ENCODE data around the gene MSI2. TPM values are rescaled to one million over a fixed set of nuclear protein-coding genes. Genes with fewer than 3 reads are reported as not detected.

MSI2 gene
- total and polyA plus RNA-seq, 7 donors = 12.6 to 25.8 (median 21.3) TPM

- intact Hi-C loops (cut with DNase I) = no loop called here
- peaks cover 0 to 38% (median 34%) of the 10 kb centered on the region in 4 donors for H3K4me1 ChIP-seq
- no peak for TF ChIP-seq POLR2A (IDR thresholded peaks at IDR 0.05)
Measured at GRCh38 chr17:57290981-57291380, 34.7 kb downstream of the MSI2 start.

GRCh38 chr17:57292091-57292490, 35.8 kb downstream of the MSI2 start:
- no peak for DNase-seq

More at GRCh38 chr17:57290981-57291380, 34.7 kb downstream of the MSI2 start:
- Histone ChIP-seq H3K27me3 (no peaks in the 10 kb centered on the region), H3K9me3 (no peaks in the 10 kb centered on the region), H3K4me3 (no peak overlapping the region), H3K27ac (no peak overlapping the region), H3K36me3 (no peaks in the 10 kb centered on the region)
- no peak for DNase-seq
- 94 to 96% methylated on average over 10 of the region's 10 CpGs for WGBS, 2 donors

GRCh38 chr17:57293077-57293476, 36.8 kb downstream of the MSI2 start:
- peaks cover 0 to 29% (median 29%) of the 10 kb centered on the region in 4 donors for H3K4me1 ChIP-seq
- H3K27me3 ChIP-seq = no peaks in the 10 kb centered on the region
- no peak for DNase-seq
- no peak overlapping the region for H3K27ac ChIP-seq
- TF ChIP-seq POLR2AphosphoS5 (IDR thresholded peaks at IDR 0.05) (no peak), EP300 (IDR thresholded peaks at IDR 0.05) (no peak), POLR2A (IDR thresholded peaks at IDR 0.05) (no peak)
- TF ChIP-seq, protein P1, sequence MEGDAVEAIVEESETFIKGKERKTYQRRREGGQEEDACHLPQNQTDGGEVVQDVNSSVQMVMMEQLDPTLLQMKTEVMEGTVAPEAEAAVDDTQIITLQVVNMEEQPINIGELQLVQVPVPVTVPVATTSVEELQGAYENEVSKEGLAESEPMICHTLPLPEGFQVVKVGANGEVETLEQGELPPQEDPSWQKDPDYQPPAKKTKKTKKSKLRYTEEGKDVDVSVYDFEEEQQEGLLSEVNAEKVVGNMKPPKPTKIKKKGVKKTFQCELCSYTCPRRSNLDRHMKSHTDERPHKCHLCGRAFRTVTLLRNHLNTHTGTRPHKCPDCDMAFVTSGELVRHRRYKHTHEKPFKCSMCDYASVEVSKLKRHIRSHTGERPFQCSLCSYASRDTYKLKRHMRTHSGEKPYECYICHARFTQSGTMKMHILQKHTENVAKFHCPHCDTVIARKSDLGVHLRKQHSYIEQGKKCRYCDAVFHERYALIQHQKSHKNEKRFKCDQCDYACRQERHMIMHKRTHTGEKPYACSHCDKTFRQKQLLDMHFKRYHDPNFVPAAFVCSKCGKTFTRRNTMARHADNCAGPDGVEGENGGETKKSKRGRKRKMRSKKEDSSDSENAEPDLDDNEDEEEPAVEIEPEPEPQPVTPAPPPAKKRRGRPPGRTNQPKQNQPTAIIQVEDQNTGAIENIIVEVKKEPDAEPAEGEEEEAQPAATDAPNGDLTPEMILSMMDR (IDR thresholded peaks at IDR 0.05) = no peak
- intact Hi-C loops (cut with DNase I) = no loop called here
- H3K4me3 ChIP-seq = no peak overlapping the region
- H3K36me3 ChIP-seq = no peaks in the 10 kb centered on the region
- H3K9me3 ChIP-seq = no peaks in the 10 kb centered on the region
- WGBS, 2 donors = 88 to 93% methylated on average over 10 of the region's 10 CpGs

More at GRCh38 chr17:57292091-57292490, 35.8 kb downstream of the MSI2 start:
- no peaks in the 10 kb centered on the region for H3K36me3 ChIP-seq
- intact Hi-C loops (cut with DNase I) = no loop called here
- no peaks in the 10 kb centered on the region for H3K9me3 ChIP-seq
- H3K4me1 ChIP-seq = peaks cover 0 to 38% (median 34%) of the 10 kb centered on the region in 4 donors
- no peaks in the 10 kb centered on the region for H3K27me3 ChIP-seq
- WGBS, 2 donors = 97 to 98% methylated on average over 5 of the region's 5 CpGs
- TF ChIP-seq POLR2A (IDR thresholded peaks at IDR 0.05) (no peak), EP300 (IDR thresholded peaks at IDR 0.05) (no peak), POLR2AphosphoS5 (IDR thresholded peaks at IDR 0.05) (no peak)
- TF ChIP-seq, protein P1 (IDR thresholded peaks at IDR 0.05) = no peak
- H3K27ac ChIP-seq = no peak overlapping the region
- H3K4me3 ChIP-seq = no peak overlapping the region

DNA sequence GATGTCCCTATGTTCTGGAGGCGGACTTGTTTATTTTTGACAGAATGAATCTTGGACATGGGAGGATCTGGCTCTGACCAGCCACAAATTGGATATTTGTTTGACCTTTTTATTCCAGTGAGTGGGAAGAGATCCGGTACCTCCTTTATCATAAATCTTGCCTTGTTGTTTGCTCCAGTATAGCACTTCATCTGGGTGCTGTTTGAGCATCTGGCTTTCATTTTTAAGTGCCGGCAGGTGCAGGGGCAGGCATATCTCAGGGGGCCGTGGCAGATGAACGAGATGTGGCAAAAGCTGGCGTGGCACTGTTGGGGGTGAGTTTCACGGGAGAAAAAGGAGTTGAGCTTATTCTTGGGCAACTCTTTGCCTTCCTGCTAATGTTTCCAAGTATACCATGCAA, 37.8 kb downstream of the MSI2 start:
- intact Hi-C loops (cut with DNase I) = no loop called here
- 63 to 81% methylated on average over 7 of the region's 7 CpGs for WGBS, 2 donors
- H3K4me1 ChIP-seq = peaks cover 0 to 20% (median 19%) of the 10 kb centered on the region in 4 donors
- no peak for DNase-seq
- H3K4me3 ChIP-seq = no peak overlapping the region
- no peaks in the 10 kb centered on the region for H3K9me3 ChIP-seq
- no peaks in the 10 kb centered on the region for H3K36me3 ChIP-seq
- no peak overlapping the region for H3K27ac ChIP-seq
- H3K27me3 ChIP-seq = no peaks in the 10 kb centered on the region
- TF ChIP-seq POLR2A (IDR thresholded peaks at IDR 0.05) (no peak), POLR2AphosphoS5 (IDR thresholded peaks at IDR 0.05) (no peak), EP300 (IDR thresholded peaks at IDR 0.05) (no peak)
- TF ChIP-seq, protein P1 (IDR thresholded peaks at IDR 0.05) = no peak

DNA sequence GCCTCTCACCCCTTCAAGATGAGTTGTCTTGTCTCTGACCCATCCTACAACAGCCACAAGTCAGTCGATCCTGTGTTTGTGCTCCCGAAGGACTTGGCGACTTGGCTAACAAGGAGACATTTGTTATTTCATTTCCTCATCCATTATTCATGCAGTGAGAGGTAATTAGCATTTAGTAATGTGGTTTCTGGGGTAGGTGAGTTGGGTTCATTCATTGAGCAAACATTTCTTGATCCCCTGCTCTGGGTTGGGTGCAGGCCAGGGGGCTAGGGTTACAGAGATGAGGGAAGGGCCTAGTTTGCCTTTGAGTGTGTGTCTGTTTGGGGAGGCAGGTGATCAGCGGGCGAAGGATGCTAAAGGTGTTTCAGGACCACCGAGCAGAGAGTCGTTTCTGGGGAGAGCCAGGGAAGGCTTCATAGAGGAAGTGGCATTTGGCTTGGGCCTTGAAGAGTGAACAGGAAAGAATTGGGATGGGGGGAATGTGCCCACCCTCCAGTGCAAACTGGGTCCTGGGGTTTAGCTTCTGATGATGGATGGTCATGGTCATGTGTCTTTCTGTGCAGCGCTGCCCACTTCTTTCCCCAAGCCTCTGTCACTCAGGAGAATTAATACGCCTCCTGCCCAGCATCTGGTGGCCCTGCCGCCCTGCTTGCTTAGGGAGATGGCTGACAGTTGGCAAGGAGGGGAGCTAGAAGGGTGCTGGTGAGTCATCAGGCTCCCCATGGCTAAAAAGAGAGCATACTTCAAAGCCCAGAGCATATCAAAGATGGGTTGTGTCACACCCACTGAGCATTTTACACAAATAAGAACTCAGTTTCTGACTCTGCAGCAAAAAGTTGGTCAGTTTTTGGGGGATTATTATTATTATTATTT, 38.5 kb downstream of the MSI2 start:
- H3K27me3 ChIP-seq = no peaks in the 10 kb centered on the region
- peaks cover 0 to 12% (median 11%) of the 10 kb centered on the region in 4 donors for H3K4me1 ChIP-seq
- intact Hi-C loops (cut with DNase I) = no loop called here
- no peaks in the 10 kb centered on the region for H3K9me3 ChIP-seq
- TF ChIP-seq, protein P1 (IDR thresholded peaks at IDR 0.05) = no peak
- TF ChIP-seq POLR2A (IDR thresholded peaks at IDR 0.05) = no peak
- no peak for TF ChIP-seq POLR2AphosphoS5 (IDR thresholded peaks at IDR 0.05)
- TF ChIP-seq EP300 (IDR thresholded peaks at IDR 0.05) = no peak
- WGBS, 2 donors = 70 to 77% methylated on average over 10 of the region's 10 CpGs
- no peak overlapping the region for H3K4me3 ChIP-seq
- no peaks in the 10 kb centered on the region for H3K36me3 ChIP-seq
- no peak overlapping the region for H3K27ac ChIP-seq
- no peak for DNase-seq

All from sigmoid colon (tissue), 7 donors.